ENCODE results near the gene TNS1. TPM values are rescaled to one million over a fixed set of nuclear protein-coding genes. Genes with fewer than 3 reads are reported as not detected.

TNS1 gene
- total RNA-seq, 2 experiments from 2014 or later: 11.0 to 13.5 TPM

DNA sequence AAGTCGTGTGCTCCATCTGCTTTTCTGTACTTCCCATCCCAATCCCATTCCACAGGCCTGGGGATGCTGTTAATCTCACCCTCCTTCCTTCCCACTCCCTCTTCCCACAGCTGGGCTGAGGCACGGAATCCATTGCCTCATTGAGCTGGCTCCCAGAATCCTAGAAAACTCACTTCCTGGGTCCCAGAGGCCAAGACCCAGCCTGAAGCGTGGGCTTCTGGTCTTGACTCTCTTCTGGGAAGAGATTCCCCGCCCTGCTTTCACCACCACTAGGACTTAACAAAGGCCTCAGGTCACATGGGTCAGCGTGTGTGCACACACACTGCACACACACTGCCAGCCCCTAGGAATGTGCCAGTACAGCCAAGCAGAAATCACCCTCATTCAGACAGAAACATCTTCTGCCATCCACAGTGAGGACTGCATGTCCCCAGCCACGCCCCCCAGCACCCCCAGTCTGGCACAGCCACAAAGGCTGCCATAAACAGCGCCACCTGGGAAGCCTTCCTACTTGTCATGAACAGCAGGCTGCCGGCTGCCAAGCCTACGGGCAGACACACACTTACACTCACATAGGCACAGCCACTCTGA lies 165.8 kb downstream of the TNS1 start:
- Mint-ChIP-seq H3K9me3 (no peaks in the 10 kb centered on the region), H3K4me3 (no peak overlapping the region), H3K27ac (no peak overlapping the region), H3K36me3 (ENCODE audit: low read depth) (no peaks in the 10 kb centered on the region), H3K4me1 (no peaks in the 10 kb centered on the region), H3K27me3 (no peaks in the 10 kb centered on the region)
- DNase-seq: no peak
- ChIA-PET CTCF (no interaction called here), POLR2A (no interaction called here)

DNA sequence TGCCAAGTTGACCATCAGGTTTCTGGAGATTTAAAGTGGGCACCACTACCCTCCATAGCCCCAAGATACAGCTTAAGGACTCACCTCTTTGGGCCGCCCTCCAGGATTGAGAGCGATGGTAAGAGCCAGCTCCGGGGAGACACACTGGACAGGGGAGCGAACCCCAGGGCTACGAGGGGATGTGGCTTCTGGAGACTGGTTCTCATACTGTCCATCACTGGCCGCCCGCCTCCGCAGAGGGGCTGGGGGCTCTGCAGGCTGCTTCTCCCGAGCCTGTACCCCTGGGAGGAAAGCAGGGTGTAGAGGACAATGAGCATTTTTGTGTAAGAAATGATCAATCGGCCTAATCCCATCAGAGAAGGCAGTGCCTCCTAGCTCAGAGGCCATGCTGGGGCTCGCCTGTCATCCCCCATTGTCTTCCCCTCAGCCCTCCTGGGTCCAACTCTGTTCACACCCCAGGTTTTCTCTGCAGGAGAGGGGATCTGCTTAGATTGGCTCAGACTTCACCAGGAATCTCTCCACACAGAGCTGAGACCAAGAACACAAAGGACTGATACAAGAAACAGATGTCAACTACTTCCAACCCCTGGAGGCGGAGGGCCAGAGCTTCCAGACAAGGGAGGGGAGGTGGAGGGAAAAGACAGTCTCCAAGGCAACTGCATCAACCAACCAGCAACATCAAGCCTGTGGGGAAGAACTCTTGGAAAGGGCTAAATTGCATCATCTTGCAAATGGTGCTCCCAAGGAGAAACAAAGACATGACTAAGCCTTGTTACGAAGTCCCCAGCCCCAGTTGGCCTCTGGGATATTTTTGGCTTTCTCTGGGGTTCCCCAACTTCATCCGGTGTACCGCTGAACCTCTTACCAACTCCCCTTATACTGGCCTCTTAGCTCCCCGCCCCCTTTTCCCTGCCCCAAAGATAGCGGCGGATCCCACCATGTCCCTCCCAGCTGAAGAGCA lies 166.6 kb downstream of the TNS1 start:
- DNase-seq: no peak
- Mint-ChIP-seq H3K4me3 (no peak overlapping the region), H3K27me3 (no peaks in the 10 kb centered on the region), H3K27ac (no peak overlapping the region), H3K9me3 (no peaks in the 10 kb centered on the region), H3K4me1 (no peaks in the 10 kb centered on the region), H3K36me3 (ENCODE audit: low read depth) (no peaks in the 10 kb centered on the region)
- ChIA-PET CTCF (interaction anchor here (0.9 kb wide), 1 partner anchor 50 kb away, joined by 3 read pairs; no protein-coding TSS in a partner anchor), POLR2A (no interaction called here)

DNA sequence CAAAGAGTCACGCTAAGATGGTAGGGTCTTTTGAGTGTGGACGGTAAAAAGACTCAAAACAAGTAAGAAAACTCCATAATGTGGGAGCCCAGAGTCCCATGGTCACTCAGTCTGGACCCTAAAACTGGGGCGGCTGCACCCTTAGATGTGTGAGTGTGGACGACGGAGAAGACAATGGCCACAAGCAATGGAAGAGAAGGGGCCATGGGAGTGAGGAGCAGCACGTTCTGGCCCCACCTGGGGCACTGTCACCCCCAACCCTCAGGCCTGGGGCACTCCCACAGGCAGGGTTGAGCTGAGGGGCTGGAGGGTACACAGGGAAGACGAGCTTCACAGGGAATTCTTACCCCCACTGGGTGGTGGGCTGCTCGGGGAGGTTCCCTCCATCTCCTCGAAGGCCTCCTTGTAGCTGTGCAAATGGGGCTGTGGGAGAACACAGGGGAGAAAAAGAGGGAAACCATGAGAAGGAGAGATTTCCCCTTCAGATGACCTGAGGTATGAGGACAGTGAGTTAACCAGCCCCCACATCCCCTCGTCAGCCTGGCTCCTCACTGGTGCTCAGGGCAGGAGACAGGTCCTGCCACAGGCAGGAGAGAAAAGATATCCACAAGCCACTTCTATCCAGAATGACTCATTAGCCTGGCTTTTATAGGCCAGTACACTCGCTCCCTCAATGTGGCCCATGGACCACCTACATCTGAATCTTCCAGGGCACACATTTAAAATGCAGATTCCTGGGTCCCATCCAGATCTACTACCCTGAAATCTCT lies 167.9 kb downstream of the TNS1 start:
- H3K4me3 Mint-ChIP-seq: no peak overlapping the region
- H3K9me3 Mint-ChIP-seq: no peaks in the 10 kb centered on the region
- no peaks in the 10 kb centered on the region for H3K4me1 Mint-ChIP-seq
- DNase-seq: no peak
- ChIA-PET POLR2A (no interaction called here), CTCF (no interaction called here)
- H3K27ac Mint-ChIP-seq: no peak overlapping the region
- no peaks in the 10 kb centered on the region for H3K36me3 Mint-ChIP-seq (ENCODE audit: low read depth)
- no peaks in the 10 kb centered on the region for H3K27me3 Mint-ChIP-seq

DNA sequence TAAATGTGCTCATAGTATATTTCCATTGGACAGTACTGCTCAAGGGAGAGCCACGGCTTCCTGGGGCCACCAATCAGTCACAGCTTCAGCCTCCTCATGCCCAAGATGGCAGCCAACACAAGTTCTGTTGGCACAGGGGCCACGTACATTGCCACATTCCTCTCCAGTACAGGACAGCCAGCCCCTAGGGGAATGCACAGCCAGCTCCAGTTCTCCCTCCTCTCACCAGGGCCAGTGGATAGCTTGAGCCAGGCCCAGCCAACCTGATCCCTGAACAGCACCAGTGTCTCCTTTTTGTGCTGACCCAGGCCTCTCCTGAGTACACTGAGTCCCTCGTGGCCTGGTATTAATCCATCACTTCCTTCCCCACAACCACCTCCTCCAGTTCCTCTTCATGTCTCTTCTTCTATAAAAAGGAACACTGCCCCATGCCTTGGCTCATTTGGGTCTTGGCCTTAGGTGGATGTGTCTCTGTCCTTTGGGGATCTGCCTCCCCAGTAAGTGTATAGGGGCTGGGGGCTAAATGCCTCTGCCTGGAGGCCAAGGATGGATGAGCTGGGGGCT lies 168.7 kb downstream of the TNS1 start:
- H3K36me3 Mint-ChIP-seq (ENCODE audit: low read depth): no peaks in the 10 kb centered on the region
- H3K27me3 Mint-ChIP-seq: no peaks in the 10 kb centered on the region
- H3K4me3 Mint-ChIP-seq: no peak overlapping the region
- CTCF ChIA-PET: no interaction called here
- no peak for DNase-seq
- H3K9me3 Mint-ChIP-seq: no peaks in the 10 kb centered on the region
- H3K27ac Mint-ChIP-seq: no peak overlapping the region
- POLR2A ChIA-PET: no interaction called here
- no peaks in the 10 kb centered on the region for H3K4me1 Mint-ChIP-seq

DNA sequence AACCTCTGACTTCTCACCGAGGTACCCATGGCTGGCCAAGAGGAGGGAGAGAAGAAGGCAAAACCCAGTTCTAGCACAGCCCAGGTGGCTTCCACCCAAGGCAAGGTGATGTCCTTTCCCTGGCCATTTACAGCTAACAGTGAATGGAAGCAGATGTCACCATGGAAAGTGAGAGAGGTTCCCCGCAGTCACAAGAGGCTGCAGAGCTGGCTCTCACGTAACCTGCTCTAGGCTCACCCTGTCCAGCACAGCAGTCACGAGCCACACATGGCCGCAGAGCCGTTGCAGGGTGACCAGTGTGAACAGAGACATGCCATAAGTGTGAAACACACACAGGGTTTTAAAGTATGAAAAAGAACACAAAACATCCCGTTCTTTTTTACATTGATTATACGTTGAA lies 169.4 kb downstream of the TNS1 start:
- no peaks in the 10 kb centered on the region for H3K4me1 Mint-ChIP-seq
- no peak overlapping the region for H3K4me3 Mint-ChIP-seq
- ChIA-PET CTCF (no interaction called here), POLR2A (no interaction called here)
- no peak for DNase-seq
- H3K36me3 Mint-ChIP-seq (ENCODE audit: low read depth): no peaks in the 10 kb centered on the region
- no peaks in the 10 kb centered on the region for H3K9me3 Mint-ChIP-seq
- no peaks in the 10 kb centered on the region for H3K27me3 Mint-ChIP-seq
- no peak overlapping the region for H3K27ac Mint-ChIP-seq

DNA sequence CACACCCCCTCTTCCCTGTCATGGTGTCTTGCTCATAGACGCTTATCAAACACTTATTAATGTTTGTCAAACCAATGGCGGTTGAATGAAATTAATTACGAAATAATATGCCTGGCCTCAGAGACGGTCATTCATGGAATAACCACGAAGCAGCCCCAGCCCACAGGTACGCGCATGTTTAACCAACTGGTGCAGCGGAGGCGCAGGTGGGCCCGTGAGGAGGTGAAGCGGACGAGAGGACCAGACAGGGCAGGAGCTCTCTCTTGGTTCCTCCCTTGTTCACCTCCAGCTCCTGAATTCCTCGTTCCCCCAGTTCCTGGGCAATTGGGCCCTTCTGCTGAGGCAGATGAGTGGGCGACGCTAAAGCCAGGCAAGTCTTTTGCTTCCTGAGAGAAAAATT lies 169.8 kb downstream of the TNS1 start:
- Mint-ChIP-seq H3K9me3 (no peaks in the 10 kb centered on the region), H3K36me3 (ENCODE audit: low read depth) (no peaks in the 10 kb centered on the region), H3K27ac (no peak overlapping the region), H3K4me1 (no peaks in the 10 kb centered on the region), H3K27me3 (no peaks in the 10 kb centered on the region), H3K4me3 (no peak overlapping the region)
- DNase-seq: no peak
- POLR2A ChIA-PET: no interaction called here
- CTCF ChIA-PET: no interaction called here

DNA sequence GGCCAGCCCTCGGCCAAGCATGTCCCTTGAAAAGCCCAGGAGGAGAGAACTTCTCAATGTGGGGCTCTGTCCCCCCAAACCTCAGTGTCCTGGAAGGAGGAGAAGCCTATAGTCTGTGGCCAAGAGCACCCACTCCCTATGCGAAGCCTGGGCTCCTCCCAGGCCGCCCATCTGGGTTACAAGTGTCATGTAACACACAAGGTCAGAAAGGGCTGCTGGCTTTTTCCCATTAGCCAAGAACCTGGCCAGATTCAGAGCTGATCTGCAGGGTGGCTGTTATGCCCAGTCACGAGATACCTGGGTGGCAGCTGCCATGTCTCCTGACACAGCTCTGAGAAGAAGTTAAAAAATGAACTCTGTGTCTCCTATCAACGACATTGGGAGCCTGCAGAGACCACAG lies 170.7 kb downstream of the TNS1 start:
- POLR2A ChIA-PET: no interaction called here
- CTCF ChIA-PET: no interaction called here
- DNase-seq: no peak
- no peaks in the 10 kb centered on the region for H3K9me3 Mint-ChIP-seq
- H3K4me3 Mint-ChIP-seq: no peak overlapping the region
- no peaks in the 10 kb centered on the region for H3K27me3 Mint-ChIP-seq
- no peak overlapping the region for H3K27ac Mint-ChIP-seq
- H3K4me1 Mint-ChIP-seq: no peaks in the 10 kb centered on the region
- H3K36me3 Mint-ChIP-seq (ENCODE audit: low read depth): no peaks in the 10 kb centered on the region

DNA sequence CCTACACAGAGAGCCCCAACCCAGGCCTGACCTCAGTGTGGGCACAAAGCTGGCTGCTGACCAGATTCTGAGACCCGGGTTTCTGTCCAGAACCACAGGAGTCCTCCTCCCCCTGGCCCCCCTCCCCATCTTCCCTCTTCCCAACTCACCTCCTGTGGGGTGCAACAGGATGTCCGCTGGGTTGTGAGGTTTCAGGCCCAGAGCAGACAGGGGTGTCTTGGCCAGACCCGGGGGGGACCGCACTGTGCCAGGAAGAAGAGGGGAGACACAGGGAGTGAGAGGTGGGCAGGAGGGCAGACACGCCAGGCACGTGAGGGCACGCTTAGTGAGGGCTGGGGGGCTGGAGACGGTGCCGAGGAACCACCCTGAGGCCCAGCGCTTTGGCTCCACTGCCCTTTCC lies 171.5 kb downstream of the TNS1 start:
- Mint-ChIP-seq H3K9me3 (no peaks in the 10 kb centered on the region), H3K27ac (no peak overlapping the region), H3K27me3 (no peaks in the 10 kb centered on the region), H3K4me3 (no peak overlapping the region), H3K36me3 (ENCODE audit: low read depth) (no peaks in the 10 kb centered on the region), H3K4me1 (no peaks in the 10 kb centered on the region)
- no peak for DNase-seq
- CTCF ChIA-PET: no interaction called here
- POLR2A ChIA-PET: no interaction called here

DNA sequence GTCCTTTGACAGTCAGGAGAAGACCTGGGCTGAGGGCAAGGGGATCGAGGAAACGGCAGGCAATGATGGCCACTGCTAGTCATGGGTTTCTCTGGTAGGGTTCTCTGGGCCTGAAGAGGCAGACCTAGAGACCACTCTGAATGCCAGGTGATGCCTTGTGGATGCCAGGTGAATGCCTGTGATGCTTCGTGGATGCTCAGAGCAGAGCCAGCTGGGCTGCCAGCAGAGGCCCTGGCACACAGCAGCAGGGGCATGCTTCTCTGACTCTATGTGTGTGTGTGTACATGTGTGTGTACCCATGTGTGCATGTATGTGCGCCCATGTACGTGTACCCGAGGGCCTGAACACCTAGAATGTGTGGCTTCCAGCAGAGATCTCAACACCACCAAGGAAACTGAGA lies 172.0 kb downstream of the TNS1 start:
- Mint-ChIP-seq H3K4me3 (no peak overlapping the region), H3K27ac (no peak overlapping the region), H3K36me3 (ENCODE audit: low read depth) (no peaks in the 10 kb centered on the region), H3K4me1 (no peaks in the 10 kb centered on the region), H3K27me3 (no peaks in the 10 kb centered on the region), H3K9me3 (no peaks in the 10 kb centered on the region)
- CTCF ChIA-PET: no interaction called here
- DNase-seq: no peak
- POLR2A ChIA-PET: no interaction called here

DNA sequence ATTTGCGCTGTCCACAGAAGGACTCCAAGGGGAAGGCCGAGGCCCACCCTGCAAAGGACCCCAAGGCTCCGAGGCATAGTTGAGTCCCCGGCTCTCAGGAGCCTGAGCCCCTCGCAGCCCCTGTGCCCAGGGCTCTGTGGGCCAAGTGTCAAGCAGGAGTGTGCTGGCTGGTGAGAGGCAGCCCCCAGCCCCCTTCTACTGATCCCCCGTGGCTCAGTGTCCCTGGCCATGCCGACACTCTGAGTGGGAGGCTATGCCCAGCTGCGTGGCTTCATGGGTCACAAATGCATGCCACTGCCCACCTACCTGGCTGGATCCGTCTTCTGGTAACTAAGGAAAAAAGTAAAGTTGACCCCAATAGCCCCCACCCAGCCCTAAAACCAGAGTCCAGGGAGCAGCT lies 172.7 kb downstream of the TNS1 start:
- Mint-ChIP-seq H3K36me3 (ENCODE audit: low read depth) (no peaks in the 10 kb centered on the region), H3K4me1 (no peaks in the 10 kb centered on the region), H3K9me3 (no peaks in the 10 kb centered on the region), H3K27me3 (no peaks in the 10 kb centered on the region), H3K27ac (no peak overlapping the region), H3K4me3 (no peak overlapping the region)
- ChIA-PET POLR2A (no interaction called here), CTCF (no interaction called here)
- DNase-seq: no peak

DNA sequence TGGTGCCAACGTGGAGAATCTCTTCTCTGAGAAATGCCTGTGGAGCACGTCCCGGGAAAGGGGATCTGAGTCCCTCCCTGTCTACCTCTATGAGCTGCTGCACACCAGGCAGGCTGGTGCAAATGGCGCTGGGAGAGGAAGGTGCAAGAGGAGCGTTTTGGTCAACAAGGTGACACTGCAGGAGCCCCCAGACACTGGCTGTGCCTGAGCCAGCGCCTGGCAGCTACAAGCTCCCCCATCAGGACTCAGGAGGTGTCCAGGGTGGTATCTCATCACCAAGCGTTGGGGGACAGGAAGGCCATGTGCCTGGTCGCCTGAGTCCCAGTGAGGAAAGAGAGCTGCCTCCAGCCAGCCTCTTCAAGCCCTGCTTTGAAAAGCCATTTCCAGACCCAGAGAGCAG lies 173.4 kb downstream of the TNS1 start:
- ChIA-PET POLR2A (no interaction called here), CTCF (interaction anchor here (0.7 kb wide), 2 partner anchors 44 to 959 kb away, joined by 3 to 4 read pairs; no protein-coding TSS in a partner anchor)
- Mint-ChIP-seq H3K4me1 (no peaks in the 10 kb centered on the region), H3K27ac (no peak overlapping the region), H3K27me3 (no peaks in the 10 kb centered on the region), H3K4me3 (no peak overlapping the region), H3K36me3 (ENCODE audit: low read depth) (no peaks in the 10 kb centered on the region), H3K9me3 (no peaks in the 10 kb centered on the region)
- DNase-seq: no peak

DNA sequence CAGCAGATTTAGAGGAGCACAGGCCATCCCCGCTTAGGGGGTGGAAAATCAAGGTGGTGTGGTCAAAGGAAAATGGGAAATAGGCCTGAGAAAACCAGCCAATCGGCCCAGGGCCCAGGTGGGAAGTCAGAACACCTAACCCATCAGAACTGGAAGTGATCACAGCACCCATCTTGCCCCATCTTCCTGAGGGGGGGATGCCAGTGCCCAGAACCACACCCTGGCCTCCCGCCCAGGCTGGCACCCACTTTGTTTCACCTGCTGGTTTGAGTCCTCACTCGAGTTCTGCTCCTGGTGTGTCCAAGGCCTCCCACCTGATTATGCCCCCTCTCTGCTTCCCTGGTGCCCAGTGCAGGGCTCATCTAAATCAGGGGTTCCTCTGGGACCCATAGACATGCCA lies 174.5 kb downstream of the TNS1 start:
- POLR2A ChIA-PET: interaction anchor here (0.9 kb wide), 1 partner anchor 22 kb away, joined by 3 read pairs; no protein-coding TSS in a partner anchor
- no peaks in the 10 kb centered on the region for H3K4me1 Mint-ChIP-seq

More for the DNA sequence above, 174.5 kb downstream of the TNS1 start:
- no peaks in the 10 kb centered on the region for H3K36me3 Mint-ChIP-seq (ENCODE audit: low read depth)
- no peaks in the 10 kb centered on the region for H3K9me3 Mint-ChIP-seq
- no peak overlapping the region for H3K27ac Mint-ChIP-seq
- H3K27me3 Mint-ChIP-seq: no peaks in the 10 kb centered on the region
- no peak for DNase-seq
- CTCF ChIA-PET: no interaction called here
- H3K4me3 Mint-ChIP-seq: no peak overlapping the region
